ENCODE measurements around the gene POLA2.
A peak's percentile ranks its signal among the peaks of the same experiment; 100 is the strongest.
"Not testable (repeated sequence)": the region's sequence is repeated elsewhere in the genome, so short reads cannot be mapped to it uniquely, and the experiment has no call there.

POLA2 gene

DNA sequence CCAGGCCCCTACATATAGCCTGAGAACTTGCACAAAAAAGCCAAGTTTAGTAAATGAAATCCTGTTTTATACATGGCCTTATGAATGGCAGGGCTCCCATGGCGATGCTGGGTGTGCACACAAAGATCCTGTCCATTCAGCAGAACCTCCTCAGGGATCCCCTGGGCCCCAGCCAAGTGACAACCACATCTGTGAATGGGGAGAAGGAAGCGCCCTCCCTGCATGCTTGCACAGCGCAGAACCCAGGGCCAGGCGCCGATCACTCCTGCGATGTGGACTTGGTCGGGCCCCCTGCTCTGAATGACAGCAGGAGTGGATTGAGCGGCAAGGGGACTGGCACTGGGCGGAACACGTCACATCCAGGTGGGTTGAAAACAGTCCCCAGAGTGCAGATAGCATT is 48.5 kb downstream of the POLA2 start:
- no peak for DNase-seq

DNA sequence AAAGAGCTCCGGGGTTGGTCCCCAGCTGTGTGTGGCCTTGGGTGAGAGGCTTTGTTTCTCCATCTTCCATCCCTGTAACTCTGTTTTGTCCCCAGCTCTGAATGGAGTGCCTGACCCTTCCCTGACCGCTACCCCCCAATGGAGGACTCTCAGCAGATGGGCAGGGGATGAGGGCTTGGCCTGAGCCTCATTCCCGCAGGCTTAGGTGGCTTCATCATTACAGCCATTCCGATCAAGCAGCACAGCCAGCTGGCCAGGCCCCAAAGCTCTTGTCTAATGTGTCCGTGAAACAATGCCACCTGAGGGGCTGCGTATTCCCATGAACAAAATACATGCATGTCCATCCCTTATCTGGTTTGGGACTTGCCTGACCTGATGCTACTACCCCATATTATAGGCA is 49.0 kb downstream of the POLA2 start:
- DNase-seq: no peak

DNA sequence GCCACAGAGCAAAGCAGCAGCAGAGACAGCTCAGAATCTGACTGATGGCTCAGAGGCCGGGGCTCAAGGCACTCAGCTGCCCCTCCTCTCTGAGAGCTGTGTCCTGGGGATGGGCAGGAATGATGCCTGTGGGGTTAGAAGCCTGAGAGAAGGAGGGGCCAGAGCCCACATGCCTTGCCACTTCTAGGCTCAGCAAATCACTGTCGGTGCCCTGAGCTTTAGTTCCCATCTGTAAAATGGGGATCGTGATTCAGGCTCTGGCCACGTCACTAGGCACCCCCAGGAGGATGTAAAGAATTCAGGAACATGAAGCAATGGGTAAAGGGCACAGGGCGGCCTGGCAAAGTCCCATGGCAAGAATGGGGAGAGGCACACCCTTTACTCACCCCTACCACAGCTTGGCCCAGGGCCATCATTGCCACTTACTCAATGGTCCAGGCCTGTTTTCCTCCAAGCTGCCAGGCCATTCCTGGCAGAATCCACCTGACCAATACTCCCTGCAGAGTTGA is 49.5 kb downstream of the POLA2 start:
- no peak for DNase-seq

DNA sequence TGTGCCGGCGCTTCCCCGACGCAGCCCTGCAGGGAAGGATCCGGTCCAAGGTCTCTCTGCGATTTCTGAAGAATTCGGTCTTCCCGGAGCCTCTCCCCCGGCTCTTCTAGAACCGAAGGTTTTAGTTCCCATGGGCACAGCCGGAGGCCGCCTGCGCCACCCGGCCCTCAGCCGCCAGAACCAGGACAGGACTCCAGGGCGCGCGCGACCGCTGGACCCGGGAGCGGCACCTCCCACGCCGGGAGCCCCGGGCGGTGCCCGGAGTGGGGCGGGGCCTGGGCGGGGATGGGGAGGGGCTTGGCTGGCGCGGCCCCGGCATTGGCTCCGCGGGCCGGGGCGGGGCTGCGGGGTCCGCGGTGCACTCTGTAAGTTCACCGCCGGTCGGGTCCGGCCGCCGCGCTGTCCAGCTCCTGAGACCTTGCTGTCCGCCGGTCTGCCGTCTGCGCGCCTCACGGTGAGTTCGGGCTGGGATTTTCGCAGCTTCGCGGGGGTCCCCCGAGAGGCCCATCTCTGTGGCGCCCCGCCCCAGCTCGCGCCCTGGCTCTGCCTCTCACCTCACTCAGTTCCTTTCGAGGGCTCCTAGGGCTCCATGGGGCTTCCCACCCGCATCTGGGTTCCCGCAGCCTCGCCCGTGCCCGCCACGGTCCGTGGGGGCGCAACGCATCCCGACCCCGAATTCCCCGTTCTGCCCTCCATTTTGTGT is 52.9 kb downstream of the POLA2 start, which contains the start of gene CDC42EP2:
Gene CDC42EP2 (plus strand): TSS at position 366 of the 703 bp plus-strand sequence. CDS start 6,033 bp downstream, outside the sequence.
- DNase-seq: no peak

DNA sequence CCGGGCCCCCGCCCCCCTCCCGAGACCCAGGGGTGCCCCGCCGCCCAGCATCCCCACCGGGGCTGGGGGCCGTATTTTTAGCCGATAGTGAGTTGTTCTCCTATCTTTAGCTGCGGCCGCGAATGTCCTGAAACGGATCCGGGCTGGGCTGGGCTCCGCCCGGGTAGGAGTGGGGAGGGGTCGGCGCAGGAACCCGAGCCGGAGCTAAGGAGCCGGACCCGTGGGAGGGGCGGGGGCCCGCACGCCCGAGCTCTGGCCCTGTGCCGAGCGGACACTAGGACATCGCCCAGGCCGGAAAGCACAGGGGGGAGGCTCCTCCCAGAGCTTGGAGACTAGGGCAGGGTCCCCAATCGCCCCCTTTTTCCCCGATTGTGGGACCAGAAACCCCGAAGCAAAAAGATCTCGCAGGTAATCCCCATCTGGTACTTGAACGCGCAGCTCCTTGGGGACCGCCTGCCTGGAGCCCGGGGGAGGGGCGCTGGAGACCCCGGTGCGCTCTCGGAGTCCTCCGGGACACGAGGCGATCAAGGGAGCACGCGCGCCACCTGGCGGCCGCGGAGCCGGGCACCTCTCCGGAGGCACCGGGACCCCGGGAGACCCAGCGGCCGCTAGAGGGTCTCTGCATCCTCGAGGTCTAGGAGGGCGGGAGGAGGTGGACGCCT is 53.6 kb downstream of the POLA2 start:
- no peak for DNase-seq

DNA sequence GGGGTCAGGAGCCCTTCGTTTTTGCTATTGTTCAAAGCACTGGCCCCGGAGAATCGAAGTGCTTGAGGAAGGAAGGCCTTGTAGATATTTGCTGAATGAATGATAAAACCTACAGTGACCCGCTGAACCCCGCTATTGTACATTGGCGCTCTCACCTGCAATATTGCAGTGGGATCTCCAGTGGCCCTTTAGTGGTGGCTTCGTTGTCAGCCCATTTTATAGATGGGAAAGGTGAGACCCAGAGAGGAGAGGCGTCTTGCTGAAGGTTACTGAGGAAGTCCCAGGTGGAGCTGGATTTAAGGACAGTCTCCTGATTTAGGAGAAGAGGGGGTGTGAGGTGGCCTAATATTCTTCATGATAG is 54.1 kb downstream of the POLA2 start:
- no peak for DNase-seq

DNA sequence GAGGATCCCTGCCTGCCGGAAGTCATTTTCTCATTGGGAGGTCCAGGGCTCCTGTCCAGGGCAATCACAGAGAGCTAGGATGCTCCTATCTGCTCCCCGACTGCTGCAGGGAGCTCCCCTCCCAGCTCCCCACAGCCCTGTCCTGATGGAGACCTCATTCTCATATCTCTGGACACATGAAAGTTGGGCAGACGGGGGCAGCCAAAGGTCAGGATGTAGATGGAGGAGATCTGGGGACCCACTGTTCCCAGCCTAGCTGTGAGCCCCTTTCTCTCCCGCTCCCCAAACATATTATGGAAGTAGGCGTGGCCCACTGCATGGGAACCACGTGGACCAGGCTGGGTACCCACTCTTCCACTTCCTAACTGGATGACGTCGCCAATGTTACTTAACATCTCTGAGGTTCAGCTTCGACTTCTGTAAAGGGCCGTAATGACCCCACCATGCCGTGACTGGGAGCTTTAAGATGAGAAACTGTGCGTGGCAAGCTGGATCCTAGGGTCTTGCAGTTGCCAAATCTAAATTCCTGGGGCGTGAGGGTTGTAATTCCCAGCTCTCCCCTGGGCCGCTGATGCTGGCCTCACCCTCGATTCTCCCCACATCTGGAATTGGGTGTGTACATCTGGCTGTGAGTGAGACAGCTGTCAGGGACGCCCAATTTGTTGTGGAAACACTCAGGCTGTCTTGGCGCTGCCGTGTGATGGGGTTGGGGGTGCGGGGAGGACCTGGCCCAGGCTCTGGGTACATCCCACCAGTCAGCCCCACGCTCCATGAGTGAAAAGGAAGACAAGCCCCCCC is 54.7 kb downstream of the POLA2 start:
- no peak for DNase-seq

DNA sequence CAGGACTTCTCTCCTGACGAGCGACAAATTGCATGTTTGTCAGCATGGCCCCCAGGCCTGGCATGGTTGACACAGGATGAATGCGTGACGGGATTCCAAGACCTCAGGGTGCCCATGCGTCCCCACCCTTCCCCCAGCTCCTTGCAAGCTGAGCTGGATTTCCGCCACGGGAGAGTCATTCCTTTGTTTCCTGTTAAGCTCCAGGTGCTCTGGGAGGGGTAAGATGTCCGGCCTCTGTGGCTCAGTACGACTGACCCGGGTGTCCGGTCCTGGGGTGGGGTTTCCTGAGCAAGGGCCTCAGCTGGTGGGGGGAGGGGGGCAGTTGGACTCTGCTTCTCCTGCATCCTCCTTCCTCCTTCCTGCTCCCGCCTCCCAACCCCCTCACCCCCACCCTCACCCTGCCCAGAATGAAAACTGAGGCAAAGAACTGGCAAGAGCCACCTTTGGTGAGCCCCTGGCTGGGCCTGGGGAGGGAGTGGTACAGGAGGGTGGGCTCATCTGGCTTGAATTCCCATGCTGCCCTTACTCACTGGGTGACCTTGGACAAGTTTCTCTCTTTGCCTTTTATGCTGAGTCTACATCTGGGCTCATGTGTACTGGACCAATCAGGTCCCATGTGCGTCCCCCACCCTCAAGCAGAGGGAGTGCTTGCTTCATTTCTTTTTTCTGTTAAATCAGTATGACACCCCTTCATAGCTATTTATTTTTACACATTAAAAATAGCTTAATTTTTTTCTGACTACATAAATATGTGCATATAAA is 55.4 kb downstream of the POLA2 start:
- no peak for DNase-seq

DNA sequence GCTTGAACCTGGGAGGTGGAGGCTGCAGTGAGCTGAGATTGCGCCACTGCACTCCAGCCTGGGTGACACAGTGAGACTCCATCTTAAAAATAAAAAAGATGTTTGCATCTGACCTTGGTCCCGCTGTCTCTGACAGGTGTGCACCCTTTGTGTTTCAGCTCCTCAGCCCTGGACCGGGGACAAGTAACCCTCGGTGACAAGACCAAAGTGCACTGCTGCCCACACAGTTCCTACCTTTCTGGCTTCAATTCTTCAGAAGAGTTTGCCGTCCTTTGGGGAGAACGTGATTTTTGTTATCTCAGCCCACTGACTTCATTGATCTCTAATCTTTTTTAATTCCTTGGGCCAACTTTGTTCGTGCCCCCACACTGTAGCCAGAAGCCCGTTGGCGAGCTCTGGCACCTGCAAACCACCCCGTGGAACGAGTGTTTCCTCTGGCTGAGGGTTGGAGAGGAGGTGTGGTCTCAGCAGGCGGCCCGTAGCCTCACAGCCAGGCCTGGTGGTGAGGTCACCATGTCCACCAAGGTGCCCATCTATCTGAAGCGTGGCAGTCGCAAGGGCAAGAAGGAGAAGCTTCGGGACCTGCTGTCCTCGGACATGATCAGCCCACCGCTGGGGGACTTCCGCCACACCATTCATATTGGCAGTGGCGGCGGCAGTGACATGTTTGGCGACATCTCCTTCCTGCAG is 58.8 kb downstream of the POLA2 start:
- DNase-seq: no peak

DNA sequence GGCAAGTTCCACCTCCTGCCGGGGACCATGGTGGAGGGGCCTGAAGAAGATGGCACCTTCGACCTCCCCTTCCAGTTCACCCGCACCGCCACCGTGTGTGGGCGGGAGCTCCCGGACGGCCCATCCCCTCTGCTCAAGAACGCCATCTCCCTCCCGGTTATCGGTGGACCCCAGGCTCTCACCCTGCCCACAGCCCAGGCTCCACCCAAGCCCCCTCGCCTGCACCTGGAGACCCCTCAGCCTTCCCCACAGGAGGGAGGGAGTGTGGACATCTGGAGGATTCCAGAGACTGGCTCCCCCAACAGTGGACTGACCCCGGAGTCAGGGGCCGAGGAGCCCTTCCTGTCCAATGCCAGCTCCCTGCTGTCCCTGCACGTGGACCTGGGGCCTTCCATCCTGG is 59.3 kb downstream of the POLA2 start:
- DNase-seq: no peak

DNA sequence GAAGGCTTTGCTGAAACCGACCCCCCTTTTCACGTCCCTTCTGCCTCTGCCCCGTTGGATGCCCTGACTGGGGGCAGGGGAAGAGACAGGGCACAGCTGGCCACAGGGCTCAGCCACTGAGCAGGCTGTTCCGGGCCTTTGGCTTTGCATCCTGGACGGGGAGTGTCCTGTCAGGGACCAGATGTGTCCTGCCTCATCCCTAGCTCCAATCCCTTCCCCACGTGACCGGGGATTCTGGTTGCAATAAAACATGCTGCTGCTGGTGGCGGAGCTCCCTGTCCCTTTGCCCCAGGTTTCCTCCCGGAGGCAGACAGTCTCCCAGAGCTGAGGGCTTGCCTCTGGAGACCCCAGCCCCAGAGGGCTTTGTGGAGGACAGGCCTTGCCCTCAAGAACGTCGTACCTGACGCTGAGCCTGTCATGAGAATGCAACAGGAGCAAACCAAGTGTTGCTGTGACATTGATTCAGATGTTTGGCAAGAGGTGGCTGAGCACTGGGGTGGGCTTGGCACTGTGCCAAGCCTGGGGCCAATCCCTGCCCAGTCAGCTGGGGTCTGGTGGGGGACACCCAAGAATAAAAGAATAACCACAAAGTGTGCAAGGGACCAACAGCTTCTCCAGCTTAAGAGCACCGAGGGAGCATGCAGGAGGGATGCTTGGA is 60.2 kb downstream of the POLA2 start:
- no peak for DNase-seq

DNA sequence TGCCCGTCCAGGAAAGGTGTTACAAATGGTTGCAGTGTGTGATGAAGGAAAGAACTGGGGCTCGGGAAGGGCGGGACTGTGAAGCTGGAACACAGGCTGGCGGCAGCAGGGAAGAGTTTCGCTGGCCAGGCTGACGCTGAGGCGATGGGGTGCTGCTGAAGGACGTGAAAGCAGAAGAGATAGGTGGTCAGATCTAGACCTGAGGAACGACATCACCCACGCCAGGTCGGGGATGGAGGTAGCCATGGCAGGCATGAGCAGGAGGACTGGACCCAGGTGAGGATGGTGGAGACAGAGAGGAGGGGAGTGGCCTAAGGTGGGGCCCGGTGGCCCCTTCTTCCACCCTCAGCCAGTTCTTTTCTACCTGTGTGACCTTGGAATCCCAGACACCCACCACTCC is 62.1 kb downstream of the POLA2 start:
- DNase-seq: no peak

DNA sequence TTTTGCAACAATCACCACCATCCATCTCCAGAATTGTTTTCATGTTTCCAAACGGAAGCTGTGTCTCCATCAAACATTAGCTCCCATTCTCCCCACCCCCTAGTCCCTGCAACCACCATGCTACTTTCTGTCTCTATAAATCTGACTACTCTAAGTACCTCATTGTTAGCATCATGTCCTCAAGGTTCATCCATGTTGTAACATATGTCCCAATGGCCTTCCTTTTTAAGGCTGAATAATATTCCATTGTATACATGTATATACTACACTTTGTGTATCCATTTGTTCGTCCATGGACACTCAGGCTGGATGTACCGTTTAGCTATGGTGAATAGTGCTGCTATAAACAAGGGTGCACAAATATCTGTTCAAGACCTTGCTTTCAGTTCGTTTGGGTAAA is 63.7 kb downstream of the POLA2 start:
- no peak for DNase-seq

DNA sequence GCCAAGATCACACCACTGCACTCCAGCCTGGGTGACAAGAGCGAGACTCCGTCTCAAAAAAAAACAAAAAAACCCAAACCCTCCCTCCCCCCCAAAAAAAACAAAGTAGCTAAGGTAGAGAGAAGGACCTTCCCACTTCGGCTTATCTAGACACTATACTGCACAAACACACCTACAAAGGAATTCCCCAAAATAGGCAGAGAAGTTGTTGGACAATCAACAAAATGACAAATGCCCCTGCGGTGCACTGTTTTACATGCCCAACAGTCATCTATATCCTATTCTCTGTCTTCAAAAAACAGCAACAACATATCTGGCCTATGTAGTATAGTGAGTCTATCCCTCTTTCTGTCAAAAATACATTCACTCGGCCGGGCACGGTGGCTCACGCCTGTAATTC is 65.3 kb downstream of the POLA2 start:
- no peak for DNase-seq

DNA sequence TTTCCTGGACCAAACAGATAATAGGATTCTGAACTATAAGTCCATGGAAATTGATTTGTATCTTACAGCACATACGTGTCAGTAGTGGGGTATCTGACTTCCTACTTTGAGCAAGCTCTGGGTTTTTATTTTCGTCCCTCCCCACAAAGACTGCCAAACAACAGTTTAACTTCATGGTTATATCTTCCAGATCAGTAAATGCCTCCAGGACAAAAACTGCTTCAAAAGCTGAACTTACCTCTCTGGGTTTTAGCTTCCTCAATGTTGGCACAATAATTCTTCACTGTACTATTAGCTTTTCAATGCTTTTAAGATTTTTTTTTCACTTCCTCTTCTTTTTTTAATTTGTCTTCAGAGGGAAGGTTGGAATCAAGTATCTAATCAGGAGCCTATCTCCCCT is 67.7 kb downstream of the POLA2 start:
- DNase-seq: no peak

DNA sequence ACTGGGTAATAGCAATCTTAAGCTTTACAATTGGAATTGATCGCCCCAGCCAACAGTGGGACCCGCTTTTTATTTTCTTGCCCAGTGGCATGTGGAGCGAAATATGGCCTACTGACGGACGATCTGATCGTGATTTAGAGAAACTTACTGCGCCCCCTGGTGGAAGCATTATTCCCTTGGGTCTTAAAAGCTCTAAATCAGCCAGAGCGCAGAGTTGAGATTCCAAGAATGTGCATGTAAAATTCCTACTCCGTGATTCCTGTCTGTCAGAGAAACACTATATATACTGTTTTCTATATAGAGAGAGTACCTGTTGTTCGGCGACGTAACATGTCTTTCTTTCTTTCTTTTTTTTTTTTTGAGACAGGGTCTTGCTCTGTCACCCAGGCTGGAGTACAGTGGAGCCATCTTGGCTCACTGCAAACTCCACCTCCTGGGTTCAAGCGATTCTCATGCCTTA is 68.2 kb downstream of the POLA2 start:
- peak; percentile 11 for DNase-seq

DNA sequence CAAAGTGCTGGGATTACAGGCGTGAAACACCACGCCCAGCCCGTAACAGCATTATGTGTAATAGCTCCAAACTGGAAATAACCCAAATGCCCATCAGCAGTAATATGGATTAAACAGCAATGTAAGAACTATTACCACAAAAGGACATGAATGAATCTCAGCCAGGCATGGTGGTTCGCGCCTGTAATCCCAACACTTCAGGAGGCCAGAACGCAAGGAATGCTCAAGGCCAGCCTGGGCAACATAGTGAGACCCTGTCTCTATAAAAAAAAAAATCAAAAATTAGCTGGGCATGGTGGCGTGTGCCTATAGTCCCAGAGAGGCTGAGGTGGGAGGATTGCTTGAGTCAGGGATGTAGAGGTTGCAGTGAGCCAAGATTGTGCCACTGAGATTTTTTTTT is 68.8 kb downstream of the POLA2 start:
- no peak for DNase-seq

DNA sequence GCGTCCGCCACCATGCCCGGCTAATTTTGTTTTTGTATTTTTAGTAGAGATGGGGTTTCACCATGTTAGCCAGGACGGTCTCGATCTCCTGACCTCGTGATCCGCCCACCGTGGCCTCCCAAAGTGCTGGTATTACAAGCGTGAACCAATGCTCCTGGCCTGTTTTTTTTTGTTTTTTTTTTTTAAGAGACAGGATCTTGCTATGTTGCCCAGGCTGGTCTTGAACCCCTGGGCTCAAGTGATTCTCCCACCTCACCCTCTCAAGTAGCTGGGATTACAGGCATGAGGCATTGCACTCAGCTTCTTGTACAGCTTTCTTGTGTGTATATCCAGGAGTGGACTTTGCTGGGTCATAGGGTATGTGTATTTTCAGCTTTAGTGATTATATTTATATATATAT is 70.8 kb downstream of the POLA2 start:
- DNase-seq: not testable (repeated sequence)

DNA sequence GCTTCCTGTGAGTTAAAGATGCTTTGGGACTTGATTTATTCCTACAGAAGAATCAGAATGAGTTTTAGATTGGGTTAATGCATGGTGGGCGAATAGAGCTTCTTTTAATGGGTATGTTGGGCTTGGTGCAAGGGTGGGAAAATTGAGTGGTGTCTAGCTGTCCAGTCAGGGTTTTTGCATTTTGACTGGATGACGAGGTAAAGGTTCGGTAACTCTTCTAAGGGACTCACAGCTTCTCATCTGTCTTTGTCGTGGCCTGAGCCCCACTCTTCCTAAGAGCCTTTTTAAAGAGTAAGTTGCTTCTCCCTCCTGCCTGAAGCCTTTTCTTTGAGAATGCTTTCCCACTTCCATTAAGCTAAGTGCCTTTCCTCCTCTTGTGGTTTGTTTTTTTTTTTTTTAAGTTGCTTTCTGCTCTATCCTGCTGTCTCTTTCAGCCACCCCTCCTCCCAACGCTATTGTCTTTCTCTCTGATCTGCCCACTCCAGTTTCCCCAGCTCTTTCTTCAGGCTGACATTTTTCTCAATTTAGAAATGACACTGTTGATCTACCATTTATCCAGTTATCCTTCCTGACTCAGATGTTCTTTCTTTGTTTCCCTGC is 73.0 kb downstream of the POLA2 start:
- no peak for DNase-seq

DNA sequence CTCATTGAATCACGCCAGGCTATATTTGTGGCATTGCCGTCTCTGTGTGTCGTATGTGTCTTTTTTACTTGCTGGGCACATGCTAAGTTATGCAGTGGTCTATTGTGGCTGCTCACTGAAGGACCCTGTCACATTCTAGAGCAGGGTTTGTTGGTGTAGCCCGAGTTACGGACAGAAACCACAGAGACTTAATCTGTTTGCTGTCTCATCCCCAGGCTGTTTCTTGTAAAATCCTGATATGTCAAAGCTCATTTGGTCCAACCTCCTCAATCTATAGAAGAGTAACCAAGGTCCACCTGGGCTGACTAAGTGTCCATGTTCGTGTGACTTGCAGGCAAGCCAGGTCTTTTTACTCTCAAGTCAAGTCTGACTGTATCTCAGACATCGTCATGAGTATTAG is 76.9 kb downstream of the POLA2 start:
- DNase-seq: no peak

DNA sequence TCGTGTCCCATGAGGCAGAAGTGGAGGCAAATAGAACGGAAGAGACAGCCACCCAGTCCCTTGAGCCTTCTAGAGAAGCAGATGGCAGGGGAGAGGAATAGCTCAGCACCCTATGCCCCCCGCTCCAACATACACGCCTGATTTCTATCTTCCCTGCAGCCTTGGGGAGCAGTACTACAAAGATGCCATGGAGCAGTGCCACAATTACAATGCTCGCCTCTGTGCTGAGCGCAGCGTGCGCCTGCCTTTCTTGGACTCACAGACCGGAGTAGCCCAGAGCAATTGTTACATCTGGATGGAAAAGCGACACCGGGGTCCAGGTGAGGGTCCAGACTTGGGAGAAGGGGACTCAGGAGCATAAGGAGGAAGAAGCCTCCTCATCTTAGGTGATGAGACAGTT is 78.5 kb downstream of the POLA2 start:
- no peak for DNase-seq
